Measurements from ENCODE around the gene MRE11. TPM values are rescaled to one million over a fixed set of nuclear protein-coding genes. Genes with fewer than 3 reads are reported as not detected.

MRE11 gene
- total RNA-seq, 4 donors from 2014 or later = 12.2 to 45.2 (median 18.4) TPM

GRCh38 chr11:94504689-94505293 is 11.1 kb upstream of the MRE11 start:
- Histone ChIP-seq H3K27ac (no peak overlapping the region), H3K9me3 (no peaks in the 10 kb centered on the region), H3K4me3 (no peak overlapping the region), H3K27me3 (no peaks in the 10 kb centered on the region), H3K36me3 (peaks cover 13% of the 10 kb centered on the region), H3K4me1 (no peaks in the 10 kb centered on the region)
- DNase-seq (ENCODE audit: low spot score in 2 of 2) = no peak
- peak; percentile 22 to 60 for TF ChIP-seq CTCF (IDR thresholded peaks at IDR 0.05)
- TF ChIP-seq POLR2AphosphoS5 (IDR thresholded peaks at IDR 0.05) = no peak
- WGBS = 23% methylated on average over 3 of the region's 3 CpGs

GRCh38 chr11:94501522-94501921 is 7.9 kb upstream of the MRE11 start:
- no peak overlapping the region for H3K4me3 ChIP-seq
- WGBS = 68% methylated on average over 2 of the region's 2 CpGs
- H3K36me3 ChIP-seq = peaks cover 44% of the 10 kb centered on the region

GRCh38 chr11:94500181-94500580 is 6.5 kb upstream of the MRE11 start:
- no peak for TF ChIP-seq CTCF (IDR thresholded peaks at IDR 0.05)
- no peak for TF ChIP-seq POLR2AphosphoS5 (IDR thresholded peaks at IDR 0.05)
- no peak for TF ChIP-seq POLR2A (IDR thresholded peaks at IDR 0.05)
- TF ChIP-seq EP300 (IDR thresholded peaks at IDR 0.05) = no peak
- H3K9me3 ChIP-seq = no peaks in the 10 kb centered on the region
- no peak overlapping the region for H3K27ac ChIP-seq
- H3K4me3 ChIP-seq = no peak overlapping the region
- H3K27me3 ChIP-seq = no peaks in the 10 kb centered on the region
- WGBS = 86% methylated on average over 2 of the region's 2 CpGs
- peaks cover 44% of the 10 kb centered on the region for H3K36me3 ChIP-seq
- peaks cover 4% of the 10 kb centered on the region for H3K4me1 ChIP-seq
- DNase-seq (ENCODE audit: low spot score in 2 of 2) = no peak

More at GRCh38 chr11:94501522-94501921, 7.9 kb upstream of the MRE11 start:
- DNase-seq (ENCODE audit: low spot score in 2 of 2) = no peak
- Histone ChIP-seq H3K9me3 (no peaks in the 10 kb centered on the region), H3K27me3 (no peaks in the 10 kb centered on the region), H3K4me1 (no peaks in the 10 kb centered on the region), H3K27ac (no peak overlapping the region)
- TF ChIP-seq POLR2A (IDR thresholded peaks at IDR 0.05) (no peak), CTCF (IDR thresholded peaks at IDR 0.05) (no peak), EP300 (IDR thresholded peaks at IDR 0.05) (no peak), POLR2AphosphoS5 (IDR thresholded peaks at IDR 0.05) (no peak)

- DNase-seq (ENCODE audit: low spot score in 2 of 2) = no peak
- H3K4me3 ChIP-seq = peak overlapping the region; percentile 91
- H3K27me3 ChIP-seq = no peaks in the 10 kb centered on the region
- H3K27ac ChIP-seq = peak overlapping the region; percentile 89
- TF ChIP-seq EP300 (IDR thresholded peaks at IDR 0.05) (no peak), POLR2AphosphoS5 (IDR thresholded peaks at IDR 0.05) (peak in 1 of 3 donors; percentile 17)
- peaks cover 31% of the 10 kb centered on the region for H3K36me3 ChIP-seq
- no peaks in the 10 kb centered on the region for H3K9me3 ChIP-seq
- peaks cover 25% of the 10 kb centered on the region for H3K4me1 ChIP-seq
- WGBS = 5% methylated on average over 19 of the region's 19 CpGs
These were observed 559 bp upstream of the MRE11 start for GRCh38 chr11:94494126-94494680.

GRCh38 chr11:94486068-94486467 is 7.6 kb downstream of the MRE11 start:
- no peak for DNase-seq (ENCODE audit: low spot score in 2 of 2)
- no peaks in the 10 kb centered on the region for H3K9me3 ChIP-seq
- no peaks in the 10 kb centered on the region for H3K4me1 ChIP-seq
- no peak overlapping the region for H3K27ac ChIP-seq
- peaks cover 79% of the 10 kb centered on the region for H3K36me3 ChIP-seq
- TF ChIP-seq EP300 (IDR thresholded peaks at IDR 0.05) (no peak), POLR2AphosphoS5 (IDR thresholded peaks at IDR 0.05) (no peak), CTCF (IDR thresholded peaks at IDR 0.05) (no peak), POLR2A (IDR thresholded peaks at IDR 0.05) (no peak)
- H3K27me3 ChIP-seq = no peaks in the 10 kb centered on the region
- no peak overlapping the region for H3K4me3 ChIP-seq
- WGBS = 94% methylated on average over 1 of the region's 1 CpG
